IMR-90 (cell line): ENCODE measurements around the gene CFAP70. TPM values are rescaled to one million over a fixed set of nuclear protein-coding genes. Genes with fewer than 3 reads are reported as not detected.

Source experiments
- ATAC-seq: fragments of 200-7000 bp; cut with Tn5 transposase; 2 replicates; pipeline ENCODE4 v1.9.1; 2020; ENCODE audit warnings: low read depth, mild to moderate bottlenecking, moderate library complexity
- BruUV-seq: library from RNA; stranded (reverse); fragments of 400-500 nt; replicated peaks from 2 replicates; lab custom pipeline; 2021; lab: Mats Ljungman, UMichigan
- CTCF ChIA-PET: fragments of 300-600 bp; formaldehyde crosslinking; extraction: SDS; loops from one replicate; lab custom pipeline; 2021; ENCODE audit warnings: antibody characterized with exemption; lab: Yijun Ruan, JAX
- POLR2A ChIA-PET: fragments of 300-600 bp; sonication (Branson Sonifier 250); formaldehyde crosslinking; loops from one replicate; lab custom pipeline; 2022; ENCODE audit warnings: antibody characterized with exemption; ENCODE audit not compliant: unreplicated experiment; lab: Charles Lee
- DNase-seq: peaks from one replicate; pipeline ENCODE4 v3.0.0; 2013
- H2AFZ ChIP-seq: replicated peaks from 2 replicates; pipeline ENCODE3; 2013; ENCODE audit warnings: low read length, mild to moderate bottlenecking; ENCODE audit not compliant: poor library complexity
- H2AK5ac ChIP-seq: 2 replicates; pipeline ENCODE4 v1.6.1; 2013; ENCODE audit warnings: low read depth, low read length, inconsistent platforms
- H2AK9ac ChIP-seq: replicated peaks from 2 replicates; pipeline ENCODE3; 2013; ENCODE audit warnings: mild to moderate bottlenecking, low read depth, low read length, moderate library complexity; ENCODE audit not compliant: poor library complexity
- H2BK120ac ChIP-seq: 2 replicates; pipeline ENCODE4 v1.6.1; 2013; ENCODE audit warnings: low read depth, low read length, inconsistent platforms
- H2BK15ac ChIP-seq: 3 replicates; pipeline ENCODE4 v1.6.1; 2013; ENCODE audit warnings: low read depth, low read length, inconsistent platforms
- H2BK20ac ChIP-seq: 2 replicates; pipeline ENCODE4 v1.6.1; 2013; ENCODE audit warnings: low read depth, mild to moderate bottlenecking, inconsistent platforms, low read length, moderate library complexity
- H2BK5ac ChIP-seq: 2 replicates; pipeline ENCODE4 v1.6.1; 2013; ENCODE audit warnings: mild to moderate bottlenecking, low read depth, low read length, inconsistent platforms; ENCODE audit not compliant: poor library complexity, severe bottlenecking
- H3K14ac ChIP-seq: replicated peaks from 2 replicates; pipeline ENCODE4 v1.6.1; 2013; ENCODE audit warnings: low read depth, low read length, inconsistent platforms
- H3K18ac ChIP-seq: 2 replicates; pipeline ENCODE4 v1.6.1; 2013; ENCODE audit warnings: low read depth, low read length, control low read depth
- H3K23ac ChIP-seq: 2 replicates; pipeline ENCODE4 v1.6.1; 2013; ENCODE audit warnings: low read depth, low read length, inconsistent platforms
- H3K27ac ChIP-seq: 2 replicates; pipeline ENCODE4 v1.5.1; 2013; ENCODE audit warnings: mild to moderate bottlenecking, control low read depth, low read length; ENCODE audit not compliant: insufficient read depth
- H3K27me3 ChIP-seq: 2 replicates; pipeline ENCODE4 v1.6.1; 2013; ENCODE audit warnings: low read length; ENCODE audit not compliant: control insufficient read depth, insufficient read depth
- H3K36me3 ChIP-seq: 2 replicates; pipeline ENCODE4 v1.6.1; 2013; ENCODE audit warnings: low read length, mixed read lengths; ENCODE audit not compliant: control insufficient read depth, insufficient read depth
- H3K4ac ChIP-seq: 2 replicates; pipeline ENCODE4 v1.6.1; 2013; ENCODE audit warnings: low read depth, low read length, inconsistent platforms
- H3K4me1 ChIP-seq: 2 replicates; pipeline ENCODE4 v1.6.1; 2013; ENCODE audit warnings: low read length, mixed read lengths; ENCODE audit not compliant: control insufficient read depth, insufficient read depth
- H3K4me2 ChIP-seq: 2 replicates; pipeline ENCODE4 v1.6.1; 2013; ENCODE audit warnings: low read depth, mild to moderate bottlenecking, control low read depth, low read length, moderate library complexity
- H3K4me3 ChIP-seq: 2 replicates; pipeline ENCODE4 v1.5.1; 2013; ENCODE audit warnings: low read depth, mild to moderate bottlenecking, control low read depth, low read length, moderate library complexity; ENCODE audit not compliant: insufficient read depth
- H3K56ac ChIP-seq: 2 replicates; pipeline ENCODE4 v1.6.1; 2013; ENCODE audit warnings: low read length, inconsistent platforms; ENCODE audit not compliant: insufficient read depth; ENCODE audit errors: extremely low read depth
- H3K79me1 ChIP-seq, 2 experiments: 2 replicates each; pipeline ENCODE4 v1.6.1; 2013; ENCODE audit warnings: low read length in 2 of 2, inconsistent platforms in 1 of 2, low read depth in 1 of 2
- H3K9ac ChIP-seq: 2 replicates; pipeline ENCODE4 v1.6.1; 2013; ENCODE audit warnings: low read depth, low read length, control low read depth
- H3K9me1 ChIP-seq: 2 replicates; pipeline ENCODE4 v1.6.1; 2013; ENCODE audit warnings: low read length, inconsistent platforms; ENCODE audit not compliant: insufficient read depth
- H3K9me3 ChIP-seq: 2 replicates; pipeline ENCODE4 v1.6.1; 2013; ENCODE audit warnings: low read length; ENCODE audit not compliant: control insufficient read depth, insufficient read depth
- H4K20me1 ChIP-seq: 2 replicates; pipeline ENCODE4 v1.6.1; 2013; ENCODE audit warnings: low read length, inconsistent platforms; ENCODE audit not compliant: insufficient read depth
- H4K5ac ChIP-seq: 2 replicates; pipeline ENCODE4 v1.6.1; 2013; ENCODE audit warnings: mild to moderate bottlenecking, low read depth, low read length, control low read depth
- H4K8ac ChIP-seq, 2 experiments: 2 replicates each; pipeline ENCODE4 v1.6.1; 2013; ENCODE audit warnings: low read depth in 2 of 2, low read length in 2 of 2, control low read depth in 1 of 2, inconsistent platforms in 1 of 2
- H4K91ac ChIP-seq: 2 replicates; pipeline ENCODE4 v1.6.1; 2013; ENCODE audit warnings: low read depth, low read length, inconsistent platforms; ENCODE audit not compliant: insufficient read depth
- CEBPB ChIP-seq: IDR thresholded peaks from 2 replicates; pipeline ENCODE4 v1.6.1; 2012; ENCODE audit warnings: low read depth, low read length, improper control_type of control experiment
- FOS ChIP-seq: fragments of 150-350 bp; IDR thresholded peaks from 2 replicates; pipeline ENCODE4 v1.6.1; 2016; ENCODE audit warnings: low read depth, low read length
- MAFK ChIP-seq: IDR thresholded peaks from 2 replicates; pipeline ENCODE4 v1.6.1; 2012; ENCODE audit warnings: low read depth, low read length, improper control_type of control experiment
- MAZ ChIP-seq: IDR thresholded peaks from 2 replicates; pipeline ENCODE4 v1.6.1; 2012; ENCODE audit warnings: low read depth, mild to moderate bottlenecking, low read length, improper control_type of control experiment, moderate library complexity, borderline replicate concordance
- NFE2L2 ChIP-seq: fragments of 150-350 bp; IDR thresholded peaks from 2 replicates; pipeline ENCODE4 v1.6.1; 2016; ENCODE audit warnings: low read depth, mild to moderate bottlenecking, low read length
- POLR2A ChIP-seq: IDR thresholded peaks from 2 replicates; pipeline ENCODE4 v1.6.1; 2012; ENCODE audit warnings: mild to moderate bottlenecking, low read depth, low read length
- RAD21 ChIP-seq: IDR thresholded peaks from 2 replicates; pipeline ENCODE4 v1.6.1; 2012; ENCODE audit warnings: low read length, improper control_type of control experiment
- RCOR1 ChIP-seq: IDR thresholded peaks from 2 replicates; pipeline ENCODE4 v1.6.1; 2012; ENCODE audit warnings: mild to moderate bottlenecking, low read length, improper control_type of control experiment; ENCODE audit not compliant: insufficient replicate concordance
- RFX5 ChIP-seq: IDR thresholded peaks from 2 replicates; pipeline ENCODE4 v1.8.0; 2012; ENCODE audit warnings: low read depth, mild to moderate bottlenecking, low read length, moderate library complexity
- SMC3 ChIP-seq: fragments of 150-350 bp; IDR thresholded peaks from 2 replicates; pipeline ENCODE4 v1.6.1; 2016; ENCODE audit warnings: low read depth, mild to moderate bottlenecking, antibody characterized with exemption, low read length, moderate library complexity
- WGBS, 2 experiments: methylation state at CpG; one replicate each; pipeline versions ENCODE4 v1.1.5 to v1.1.7; 2013; ENCODE audit warnings: missing lambda C conversion rate in 2 of 2; ENCODE audit not compliant: insufficient read length in 1 of 2; ENCODE audit errors: extremely low coverage in 2 of 2; 5-methylcytosine and 5-hydroxymethylcytosine counted together
- dilution Hi-C: fragments of 300-500 bp; cut with HindIII; formaldehyde crosslinking; loops from one replicate; pipeline ENCODE4 v1.14.3; 2018; ENCODE audit warnings: low sequenced_read_pairs; ENCODE audit not compliant: unreplicated experiment
- in situ Hi-C: fragments of 300-500 bp; cut with MboI; formaldehyde crosslinking; loops from 3 replicates; pipeline ENCODE4 v1.14.3; 2019; ENCODE audit warnings: low sequenced_read_pairs, inconsistent platforms, mixed read lengths
- intact Hi-C: fragments of 100-400 bp; cut with micrococcal nuclease; formaldehyde crosslinking; loops from 2 replicates; pipeline ENCODE4 v1.10.0; 2022
- polyA plus RNA-seq, 3 experiments: library from polyadenylated mRNA; depleted of rRNA; stranded (reverse); fragments of >200 nt; gene quantifications; 2 replicates each; pipeline ENCODE4 v1.2.3, GENCODE V29; 2012; ENCODE audit warnings: low replicate concordance in 1 of 3
- total RNA-seq: library from RNA; depleted of rRNA; stranded (reverse); fragments of >200 nt; gene quantifications from 2 replicates; pipeline ENCODE4 v1.2.3, GENCODE V29; 2012
- TF ChIP-seq, protein P1 (sequence below): conservative IDR thresholded peaks from 2 replicates; pipeline ENCODE4 v1.5.1; 2012; ENCODE audit warnings: mild to moderate bottlenecking, low read depth, low read length, improper control_type of control experiment
- TF ChIP-seq, protein P2 (sequence below): fragments of 150-350 bp; IDR thresholded peaks from 2 replicates; pipeline ENCODE4 v1.6.1; 2016; ENCODE audit warnings: low read depth, mild to moderate bottlenecking, low read length, moderate library complexity, borderline replicate concordance
- TF ChIP-seq, protein P3 (sequence below): fragments of 150-350 bp; IDR thresholded peaks from 2 replicates; pipeline ENCODE4 v1.6.1; 2017; ENCODE audit warnings: mild to moderate bottlenecking, antibody characterized with exemption, low read length, low read depth

Gene CFAP70
- total and polyA plus RNA-seq, 2 of the 4 experiments (the other 2 are of a cell fraction), result 0.15 to 0.18 TPM

DNA sequence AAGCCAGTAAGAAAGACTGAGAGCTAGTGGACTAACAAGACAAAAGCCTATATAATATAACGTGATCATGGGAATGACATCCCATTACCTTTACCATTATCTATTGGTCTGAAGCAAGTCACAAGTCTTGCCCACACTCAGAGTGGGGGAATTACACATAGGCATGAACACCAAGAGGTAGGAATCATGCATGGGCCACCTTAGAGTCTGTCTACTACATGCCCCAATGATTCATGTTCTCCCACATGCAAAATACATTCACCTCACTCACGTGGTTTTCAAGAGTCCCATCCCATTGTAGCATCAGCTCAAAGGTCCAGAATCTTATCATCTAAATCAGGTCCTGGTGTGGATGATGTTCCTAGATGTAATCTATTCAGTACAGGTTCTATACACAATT, 141.0 kb downstream of the CFAP70 start:
- Histone ChIP-seq H3K14ac (no peak overlapping the region), H3K4me2 (no peak overlapping the region), H3K4ac (no peak overlapping the region), H3K56ac (no peak overlapping the region), H2BK20ac (no peak overlapping the region), H4K8ac (no peak overlapping the region), H3K27me3 (no peaks in the 10 kb centered on the region), H2BK15ac (no peak overlapping the region), H3K4me3 (no peak overlapping the region), H3K9me1 (0 out of 2 replicates have a peak, but pooled peaks cover 3% of the 10 kb centered on the region), H2BK5ac (no peak overlapping the region), H3K9me3 (no peaks in the 10 kb centered on the region), H3K23ac (no peak overlapping the region), H3K4me1 (no peaks in the 10 kb centered on the region), H3K18ac (no peak overlapping the region), H4K20me1 (no peaks in the 10 kb centered on the region; the same call in 1 of the 2 replicates), H3K79me1 (no peaks in the 10 kb centered on the region; a peak in 2 of 4 replicates), H2AK5ac (no peak overlapping the region), H4K91ac (no peak overlapping the region), H2AFZ (no peak overlapping the region), H3K36me3 (peaks cover 15% of the 10 kb centered on the region), H3K27ac (no peak overlapping the region), H2BK120ac (no peak overlapping the region), H3K9ac (no peak overlapping the region), H2AK9ac (no peak overlapping the region), H4K5ac (no peak overlapping the region)
- ChIA-PET POLR2A (no interaction called here), CTCF (no interaction called here)
- dilution Hi-C loops, result no loop called here
- BruUV-seq, result no TSS peak
- ATAC-seq (no peak), DNase-seq (no peak)
- intact Hi-C loops, result no loop called here
- TF ChIP-seq POLR2A, result no peak
- TF ChIP-seq MAFK, result no peak
- no peak for TF ChIP-seq FOS
- no peak for TF ChIP-seq RFX5
- TF ChIP-seq, protein P1, sequence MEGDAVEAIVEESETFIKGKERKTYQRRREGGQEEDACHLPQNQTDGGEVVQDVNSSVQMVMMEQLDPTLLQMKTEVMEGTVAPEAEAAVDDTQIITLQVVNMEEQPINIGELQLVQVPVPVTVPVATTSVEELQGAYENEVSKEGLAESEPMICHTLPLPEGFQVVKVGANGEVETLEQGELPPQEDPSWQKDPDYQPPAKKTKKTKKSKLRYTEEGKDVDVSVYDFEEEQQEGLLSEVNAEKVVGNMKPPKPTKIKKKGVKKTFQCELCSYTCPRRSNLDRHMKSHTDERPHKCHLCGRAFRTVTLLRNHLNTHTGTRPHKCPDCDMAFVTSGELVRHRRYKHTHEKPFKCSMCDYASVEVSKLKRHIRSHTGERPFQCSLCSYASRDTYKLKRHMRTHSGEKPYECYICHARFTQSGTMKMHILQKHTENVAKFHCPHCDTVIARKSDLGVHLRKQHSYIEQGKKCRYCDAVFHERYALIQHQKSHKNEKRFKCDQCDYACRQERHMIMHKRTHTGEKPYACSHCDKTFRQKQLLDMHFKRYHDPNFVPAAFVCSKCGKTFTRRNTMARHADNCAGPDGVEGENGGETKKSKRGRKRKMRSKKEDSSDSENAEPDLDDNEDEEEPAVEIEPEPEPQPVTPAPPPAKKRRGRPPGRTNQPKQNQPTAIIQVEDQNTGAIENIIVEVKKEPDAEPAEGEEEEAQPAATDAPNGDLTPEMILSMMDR, result no peak
- TF ChIP-seq, protein P2, sequence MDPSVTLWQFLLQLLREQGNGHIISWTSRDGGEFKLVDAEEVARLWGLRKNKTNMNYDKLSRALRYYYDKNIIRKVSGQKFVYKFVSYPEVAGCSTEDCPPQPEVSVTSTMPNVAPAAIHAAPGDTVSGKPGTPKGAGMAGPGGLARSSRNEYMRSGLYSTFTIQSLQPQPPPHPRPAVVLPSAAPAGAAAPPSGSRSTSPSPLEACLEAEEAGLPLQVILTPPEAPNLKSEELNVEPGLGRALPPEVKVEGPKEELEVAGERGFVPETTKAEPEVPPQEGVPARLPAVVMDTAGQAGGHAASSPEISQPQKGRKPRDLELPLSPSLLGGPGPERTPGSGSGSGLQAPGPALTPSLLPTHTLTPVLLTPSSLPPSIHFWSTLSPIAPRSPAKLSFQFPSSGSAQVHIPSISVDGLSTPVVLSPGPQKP, result no peak
- TF ChIP-seq SMC3, result no peak
- no peak for TF ChIP-seq RAD21
- no peak for TF ChIP-seq RCOR1
- TF ChIP-seq, protein P3, sequence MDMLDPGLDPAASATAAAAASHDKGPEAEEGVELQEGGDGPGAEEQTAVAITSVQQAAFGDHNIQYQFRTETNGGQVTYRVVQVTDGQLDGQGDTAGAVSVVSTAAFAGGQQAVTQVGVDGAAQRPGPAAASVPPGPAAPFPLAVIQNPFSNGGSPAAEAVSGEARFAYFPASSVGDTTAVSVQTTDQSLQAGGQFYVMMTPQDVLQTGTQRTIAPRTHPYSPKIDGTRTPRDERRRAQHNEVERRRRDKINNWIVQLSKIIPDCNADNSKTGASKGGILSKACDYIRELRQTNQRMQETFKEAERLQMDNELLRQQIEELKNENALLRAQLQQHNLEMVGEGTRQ, result no peak
- no peak for TF ChIP-seq NFE2L2
- no peak for TF ChIP-seq MAZ
- TF ChIP-seq CEBPB, result no peak
- WGBS, 2 experiments, result no CpG with 5 or more reads among the region's 2 CpGs
- in situ Hi-C loops, result no loop called here
